HepG2 (cell line): ENCODE results near the gene SLC25A22. TPM values are rescaled to one million over a fixed set of nuclear protein-coding genes. Genes with fewer than 3 reads are reported as not detected.
A peak's percentile ranks its signal among the peaks of the same experiment; 100 is the strongest.

Experiments used
- ATF7-NPFF ChIP-seq: sonication (generic); formaldehyde crosslinking; IDR thresholded peaks from 2 replicates; pipeline ENCODE4 v1.8.1; 2023; ENCODE audit warnings: mild to moderate bottlenecking, low read depth, missing genetic modification reagents, moderate library complexity
- ISX ChIP-seq: sonication (generic); formaldehyde crosslinking; conservative IDR thresholded peaks from 2 replicates; pipeline ENCODE4 v1.5.0; 2020; ENCODE audit warnings: missing genetic modification reagents
- XBP1 ChIP-seq: sonication (generic); formaldehyde crosslinking; IDR thresholded peaks from 2 replicates; pipeline ENCODE4 v1.5.0; 2020; ENCODE audit warnings: missing genetic modification reagents
- ZBTB42 ChIP-seq: sonication (generic); formaldehyde crosslinking; IDR thresholded peaks from 2 replicates; pipeline ENCODE4 v1.5.0; 2020; ENCODE audit warnings: mild to moderate bottlenecking, missing genetic modification reagents
- ZNF546 ChIP-seq: sonication (generic); formaldehyde crosslinking; conservative IDR thresholded peaks from 2 replicates; pipeline ENCODE4 v1.8.1; 2023; ENCODE audit warnings: mild to moderate bottlenecking, missing genetic modification reagents
- ZNF550 ChIP-seq: sonication (generic); formaldehyde crosslinking; IDR thresholded peaks from 2 replicates; pipeline ENCODE4 v1.4.0; 2020; ENCODE audit warnings: mild to moderate bottlenecking, missing genetic modification reagents, borderline replicate concordance
- ZSCAN30 ChIP-seq: sonication (generic); formaldehyde crosslinking; IDR thresholded peaks from 2 replicates; pipeline ENCODE4 v1.5.0; 2020; ENCODE audit warnings: mild to moderate bottlenecking, missing genetic modification reagents
- polyA plus RNA-seq, 8 experiments: library from polyadenylated mRNA; depleted of rRNA in 3 of 8; stranded (reverse) in 7 of 8; unstranded in 1 of 8; fragments of >200 nt; fragmentation: Illumina TruSeq in 4 of 8; extraction: Trizol in 4 of 8; gene quantifications; 2 replicates each; pipeline versions ENCODE4 v1.2.1 to v1.2.3, GENCODE V29; 2011 to 2016; ENCODE audit warnings: low read depth in 4 of 8, missing spikeins in 1 of 8, mixed read lengths in 1 of 8; ENCODE audit not compliant: insufficient read depth in 1 of 8
- total RNA-seq, 5 experiments: library from RNA; depleted of rRNA; stranded (reverse); fragments of >200 nt; fragmentation: Illumina TruSeq; extraction: Trizol; gene quantifications; 2 replicates each; pipeline ENCODE4 v1.2.3, GENCODE V29; 2016; ENCODE audit warnings: low read depth in 1 of 5
- TF ChIP-seq, protein P1 (sequence below): sonication (generic); formaldehyde crosslinking; IDR thresholded peaks from 2 replicates; pipeline ENCODE4 v1.5.0; 2020; ENCODE audit warnings: mild to moderate bottlenecking, missing genetic modification reagents, borderline replicate concordance
- TF ChIP-seq, protein P2 (sequence below): sonication (generic); formaldehyde crosslinking; conservative IDR thresholded peaks from 2 replicates; pipeline ENCODE4 v1.8.0; 2022; ENCODE audit warnings: low read depth, missing genetic modification reagents
- TF ChIP-seq, protein P3 (sequence below): sonication (generic); formaldehyde crosslinking; IDR thresholded peaks from 2 replicates; pipeline ENCODE4 v1.8.0; 2023; ENCODE audit warnings: mild to moderate bottlenecking, missing genetic modification reagents
- TF ChIP-seq, protein P4 (sequence below): sonication (generic); formaldehyde crosslinking; IDR thresholded peaks from 2 replicates; pipeline ENCODE4 v1.4.0; 2020; ENCODE audit warnings: missing genetic modification reagents
- TF ChIP-seq, protein P5 (sequence below): sonication (generic); formaldehyde crosslinking; conservative IDR thresholded peaks from 2 replicates; pipeline ENCODE4 v1.8.1; 2023; ENCODE audit warnings: missing genetic modification reagents

SLC25A22 gene
- total and polyA plus RNA-seq, 2 of the 13 experiments (the other 11 are each of a cell fraction or from before 2014, with no cell fraction given) = 12.4 to 19.2 TPM

DNA sequence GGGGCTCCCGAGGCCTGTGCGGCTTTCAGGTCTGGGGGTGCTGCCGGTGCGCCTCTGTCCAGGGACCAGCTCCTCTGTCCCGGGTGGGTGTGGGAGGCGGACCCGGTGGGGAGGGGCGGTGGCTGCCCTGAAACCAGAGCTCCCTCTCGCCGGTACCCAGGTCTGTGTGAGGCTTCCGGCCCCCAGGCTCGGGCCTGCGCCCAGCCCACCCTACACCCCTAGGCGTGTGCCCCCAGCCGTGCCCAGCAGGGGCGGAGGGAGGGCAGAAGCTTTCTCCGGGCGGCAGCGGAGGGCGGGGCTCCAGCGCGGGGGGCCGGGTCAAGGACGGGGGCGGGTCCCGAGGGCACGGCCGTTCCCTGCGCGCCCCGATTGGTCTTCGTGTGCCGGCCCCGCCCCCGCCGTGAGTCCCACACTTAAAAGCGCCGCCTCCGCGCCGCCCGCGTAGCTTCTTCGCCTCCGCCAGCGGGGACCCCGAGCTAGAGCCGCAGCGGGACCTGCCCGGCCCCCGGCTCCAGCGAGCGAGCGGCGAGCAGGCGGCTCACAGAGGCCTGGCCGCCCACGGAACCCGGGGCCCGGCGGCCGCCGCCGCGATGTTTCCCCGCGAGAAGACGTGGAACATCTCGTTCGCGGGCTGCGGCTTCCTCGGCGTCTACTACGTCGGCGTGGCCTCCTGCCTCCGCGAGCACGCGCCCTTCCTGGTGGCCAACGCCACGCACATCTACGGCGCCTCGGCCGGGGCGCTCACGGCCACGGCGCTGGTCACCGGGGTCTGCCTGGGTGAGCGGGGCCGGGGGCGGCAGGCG, 21.2 kb upstream of the SLC25A22 start (continued):
- TF ChIP-seq ATF7-NPFF (CRISPR knock-in tag) (peak; percentile 81; the same call in 1 of the 2 replicates), ISX (CRISPR knock-in tag) (no peak), ZNF550 (CRISPR knock-in tag) (no peak), ZNF546 (CRISPR knock-in tag) (peak; percentile 59; the same call in 1 of the 2 replicates), ZBTB42 (0 out of 2 replicates have a peak, but pooled peaks have one; percentile 3), ZSCAN30 (CRISPR knock-in tag) (no peak), XBP1 (CRISPR knock-in tag) (no peak)
- TF ChIP-seq, protein P1, sequence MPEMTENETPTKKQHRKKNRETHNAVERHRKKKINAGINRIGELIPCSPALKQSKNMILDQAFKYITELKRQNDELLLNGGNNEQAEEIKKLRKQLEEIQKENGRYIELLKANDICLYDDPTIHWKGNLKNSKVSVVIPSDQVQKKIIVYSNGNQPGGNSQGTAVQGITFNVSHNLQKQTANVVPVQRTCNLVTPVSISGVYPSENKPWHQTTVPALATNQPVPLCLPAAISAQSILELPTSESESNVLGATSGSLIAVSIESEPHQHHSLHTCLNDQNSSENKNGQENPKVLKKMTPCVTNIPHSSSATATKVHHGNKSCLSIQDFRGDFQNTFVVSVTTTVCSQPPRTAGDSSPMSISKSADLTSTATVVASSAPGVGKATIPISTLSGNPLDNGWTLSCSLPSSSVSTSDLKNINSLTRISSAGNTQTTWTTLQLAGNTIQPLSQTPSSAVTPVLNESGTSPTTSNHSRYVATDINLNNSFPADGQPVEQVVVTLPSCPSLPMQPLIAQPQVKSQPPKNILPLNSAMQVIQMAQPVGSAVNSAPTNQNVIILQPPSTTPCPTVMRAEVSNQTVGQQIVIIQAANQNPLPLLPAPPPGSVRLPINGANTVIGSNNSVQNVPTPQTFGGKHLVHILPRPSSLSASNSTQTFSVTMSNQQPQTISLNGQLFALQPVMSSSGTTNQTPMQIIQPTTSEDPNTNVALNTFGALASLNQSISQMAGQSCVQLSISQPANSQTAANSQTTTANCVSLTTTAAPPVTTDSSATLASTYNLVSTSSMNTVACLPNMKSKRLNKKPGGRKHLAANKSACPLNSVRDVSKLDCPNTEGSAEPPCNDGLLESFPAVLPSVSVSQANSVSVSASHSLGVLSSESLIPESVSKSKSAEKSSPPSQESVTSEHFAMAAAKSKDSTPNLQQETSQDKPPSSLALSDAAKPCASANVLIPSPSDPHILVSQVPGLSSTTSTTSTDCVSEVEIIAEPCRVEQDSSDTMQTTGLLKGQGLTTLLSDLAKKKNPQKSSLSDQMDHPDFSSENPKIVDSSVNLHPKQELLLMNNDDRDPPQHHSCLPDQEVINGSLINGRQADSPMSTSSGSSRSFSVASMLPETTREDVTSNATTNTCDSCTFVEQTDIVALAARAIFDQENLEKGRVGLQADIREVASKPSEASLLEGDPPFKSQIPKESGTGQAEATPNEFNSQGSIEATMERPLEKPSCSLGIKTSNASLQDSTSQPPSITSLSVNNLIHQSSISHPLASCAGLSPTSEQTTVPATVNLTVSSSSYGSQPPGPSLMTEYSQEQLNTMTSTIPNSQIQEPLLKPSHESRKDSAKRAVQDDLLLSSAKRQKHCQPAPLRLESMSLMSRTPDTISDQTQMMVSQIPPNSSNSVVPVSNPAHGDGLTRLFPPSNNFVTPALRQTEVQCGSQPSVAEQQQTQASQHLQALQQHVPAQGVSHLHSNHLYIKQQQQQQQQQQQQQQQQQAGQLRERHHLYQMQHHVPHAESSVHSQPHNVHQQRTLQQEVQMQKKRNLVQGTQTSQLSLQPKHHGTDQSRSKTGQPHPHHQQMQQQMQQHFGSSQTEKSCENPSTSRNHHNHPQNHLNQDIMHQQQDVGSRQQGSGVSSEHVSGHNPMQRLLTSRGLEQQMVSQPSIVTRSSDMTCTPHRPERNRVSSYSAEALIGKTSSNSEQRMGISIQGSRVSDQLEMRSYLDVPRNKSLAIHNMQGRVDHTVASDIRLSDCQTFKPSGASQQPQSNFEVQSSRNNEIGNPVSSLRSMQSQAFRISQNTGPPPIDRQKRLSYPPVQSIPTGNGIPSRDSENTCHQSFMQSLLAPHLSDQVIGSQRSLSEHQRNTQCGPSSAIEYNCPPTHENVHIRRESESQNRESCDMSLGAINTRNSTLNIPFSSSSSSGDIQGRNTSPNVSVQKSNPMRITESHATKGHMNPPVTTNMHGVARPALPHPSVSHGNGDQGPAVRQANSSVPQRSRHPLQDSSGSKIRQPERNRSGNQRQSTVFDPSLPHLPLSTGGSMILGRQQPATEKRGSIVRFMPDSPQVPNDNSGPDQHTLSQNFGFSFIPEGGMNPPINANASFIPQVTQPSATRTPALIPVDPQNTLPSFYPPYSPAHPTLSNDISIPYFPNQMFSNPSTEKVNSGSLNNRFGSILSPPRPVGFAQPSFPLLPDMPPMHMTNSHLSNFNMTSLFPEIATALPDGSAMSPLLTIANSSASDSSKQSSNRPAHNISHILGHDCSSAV (CRISPR knock-in tag) = no peak
- TF ChIP-seq, protein P2, sequence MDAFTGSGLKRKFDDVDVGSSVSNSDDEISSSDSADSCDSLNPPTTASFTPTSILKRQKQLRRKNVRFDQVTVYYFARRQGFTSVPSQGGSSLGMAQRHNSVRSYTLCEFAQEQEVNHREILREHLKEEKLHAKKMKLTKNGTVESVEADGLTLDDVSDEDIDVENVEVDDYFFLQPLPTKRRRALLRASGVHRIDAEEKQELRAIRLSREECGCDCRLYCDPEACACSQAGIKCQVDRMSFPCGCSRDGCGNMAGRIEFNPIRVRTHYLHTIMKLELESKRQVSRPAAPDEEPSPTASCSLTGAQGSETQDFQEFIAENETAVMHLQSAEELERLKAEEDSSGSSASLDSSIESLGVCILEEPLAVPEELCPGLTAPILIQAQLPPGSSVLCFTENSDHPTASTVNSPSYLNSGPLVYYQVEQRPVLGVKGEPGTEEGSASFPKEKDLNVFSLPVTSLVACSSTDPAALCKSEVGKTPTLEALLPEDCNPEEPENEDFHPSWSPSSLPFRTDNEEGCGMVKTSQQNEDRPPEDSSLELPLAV (CRISPR knock-in tag) = no peak
- TF ChIP-seq, protein P3, sequence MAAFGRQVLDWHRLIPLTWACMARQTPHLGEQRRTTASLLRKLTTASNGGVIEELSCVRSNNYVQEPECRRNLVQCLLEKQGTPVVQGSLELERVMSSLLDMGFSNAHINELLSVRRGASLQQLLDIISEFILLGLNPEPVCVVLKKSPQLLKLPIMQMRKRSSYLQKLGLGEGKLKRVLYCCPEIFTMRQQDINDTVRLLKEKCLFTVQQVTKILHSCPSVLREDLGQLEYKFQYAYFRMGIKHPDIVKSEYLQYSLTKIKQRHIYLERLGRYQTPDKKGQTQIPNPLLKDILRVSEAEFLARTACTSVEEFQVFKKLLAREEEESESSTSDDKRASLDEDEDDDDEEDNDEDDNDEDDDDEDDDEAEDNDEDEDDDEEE (CRISPR knock-in tag) = no peak; the same call in 1 of the 2 replicates
- TF ChIP-seq, protein P4, sequence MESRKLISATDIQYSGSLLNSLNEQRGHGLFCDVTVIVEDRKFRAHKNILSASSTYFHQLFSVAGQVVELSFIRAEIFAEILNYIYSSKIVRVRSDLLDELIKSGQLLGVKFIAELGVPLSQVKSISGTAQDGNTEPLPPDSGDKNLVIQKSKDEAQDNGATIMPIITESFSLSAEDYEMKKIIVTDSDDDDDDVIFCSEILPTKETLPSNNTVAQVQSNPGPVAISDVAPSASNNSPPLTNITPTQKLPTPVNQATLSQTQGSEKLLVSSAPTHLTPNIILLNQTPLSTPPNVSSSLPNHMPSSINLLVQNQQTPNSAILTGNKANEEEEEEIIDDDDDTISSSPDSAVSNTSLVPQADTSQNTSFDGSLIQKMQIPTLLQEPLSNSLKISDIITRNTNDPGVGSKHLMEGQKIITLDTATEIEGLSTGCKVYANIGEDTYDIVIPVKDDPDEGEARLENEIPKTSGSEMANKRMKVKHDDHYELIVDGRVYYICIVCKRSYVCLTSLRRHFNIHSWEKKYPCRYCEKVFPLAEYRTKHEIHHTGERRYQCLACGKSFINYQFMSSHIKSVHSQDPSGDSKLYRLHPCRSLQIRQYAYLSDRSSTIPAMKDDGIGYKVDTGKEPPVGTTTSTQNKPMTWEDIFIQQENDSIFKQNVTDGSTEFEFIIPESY (CRISPR knock-in tag) = no peak
- TF ChIP-seq, protein P5, sequence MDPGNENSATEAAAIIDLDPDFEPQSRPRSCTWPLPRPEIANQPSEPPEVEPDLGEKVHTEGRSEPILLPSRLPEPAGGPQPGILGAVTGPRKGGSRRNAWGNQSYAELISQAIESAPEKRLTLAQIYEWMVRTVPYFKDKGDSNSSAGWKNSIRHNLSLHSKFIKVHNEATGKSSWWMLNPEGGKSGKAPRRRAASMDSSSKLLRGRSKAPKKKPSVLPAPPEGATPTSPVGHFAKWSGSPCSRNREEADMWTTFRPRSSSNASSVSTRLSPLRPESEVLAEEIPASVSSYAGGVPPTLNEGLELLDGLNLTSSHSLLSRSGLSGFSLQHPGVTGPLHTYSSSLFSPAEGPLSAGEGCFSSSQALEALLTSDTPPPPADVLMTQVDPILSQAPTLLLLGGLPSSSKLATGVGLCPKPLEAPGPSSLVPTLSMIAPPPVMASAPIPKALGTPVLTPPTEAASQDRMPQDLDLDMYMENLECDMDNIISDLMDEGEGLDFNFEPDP (CRISPR knock-in tag) = no peak
